Measurements from ENCODE around the gene PODXL2.

- TF ChIP-seq POLR2A (IDR thresholded peaks at IDR 0.05) (no peak), CTCF (IDR thresholded peaks at IDR 0.05) (no peak)
Measured at GRCh38 chr3:127668906-127669305, 39.9 kb downstream of the PODXL2 start.
